Activated T-helper 2 cell treated with anti-CD3 and anti-CD28 coated beads, Interferon-gamma antibody, Interleukin-2, Interleukin-4, amounts not matched to agents 10 μg/mL and 5 μg/mL and 100 μg/mL, durations not matched to agents 14 hours and 24 hours and 36 hours (primary cell): Measurements from ENCODE around the gene CYRIA. TPM values are rescaled to one million over a fixed set of nuclear protein-coding genes. Genes with fewer than 3 reads are reported as not detected.

Experiments used
- DNase-seq: peaks from one replicate; pipeline ENCODE4 v3.0.0; 2021; ENCODE audit warnings: low spot score
- H3K27ac Mint-ChIP-seq: one replicate; pipeline ENCODE4 v1.8.0; 2021; ENCODE audit warnings: mixed read lengths
- H3K27me3 Mint-ChIP-seq: one replicate; pipeline ENCODE4 v1.8.0; 2021; ENCODE audit warnings: low read depth, mixed read lengths
- H3K36me3 Mint-ChIP-seq: one replicate; pipeline ENCODE4 v1.8.0; 2021; ENCODE audit warnings: low read depth, mixed read lengths
- H3K4me1 Mint-ChIP-seq: one replicate; pipeline ENCODE4 v1.8.0; 2021; ENCODE audit warnings: low read depth, mixed read lengths
- H3K4me3 Mint-ChIP-seq: one replicate; pipeline ENCODE4 v1.8.0; 2021; ENCODE audit warnings: low read depth, mild to moderate bottlenecking, moderate library complexity, mixed read lengths
- H3K9me3 Mint-ChIP-seq: one replicate; pipeline ENCODE4 v1.8.0; 2021; ENCODE audit warnings: mixed read lengths
- intact Hi-C: fragments of 100-400 bp; cut with micrococcal nuclease; formaldehyde crosslinking; loops from one replicate; pipeline ENCODE4 v1.15.1; 2023
- total RNA-seq: library from RNA; stranded (reverse); gene quantifications from 2 replicates; pipeline ENCODE4 v1.2.3, GENCODE V29; 2022

Gene CYRIA
- total RNA-seq, result 1.8 TPM in 2 replicates

DNA sequence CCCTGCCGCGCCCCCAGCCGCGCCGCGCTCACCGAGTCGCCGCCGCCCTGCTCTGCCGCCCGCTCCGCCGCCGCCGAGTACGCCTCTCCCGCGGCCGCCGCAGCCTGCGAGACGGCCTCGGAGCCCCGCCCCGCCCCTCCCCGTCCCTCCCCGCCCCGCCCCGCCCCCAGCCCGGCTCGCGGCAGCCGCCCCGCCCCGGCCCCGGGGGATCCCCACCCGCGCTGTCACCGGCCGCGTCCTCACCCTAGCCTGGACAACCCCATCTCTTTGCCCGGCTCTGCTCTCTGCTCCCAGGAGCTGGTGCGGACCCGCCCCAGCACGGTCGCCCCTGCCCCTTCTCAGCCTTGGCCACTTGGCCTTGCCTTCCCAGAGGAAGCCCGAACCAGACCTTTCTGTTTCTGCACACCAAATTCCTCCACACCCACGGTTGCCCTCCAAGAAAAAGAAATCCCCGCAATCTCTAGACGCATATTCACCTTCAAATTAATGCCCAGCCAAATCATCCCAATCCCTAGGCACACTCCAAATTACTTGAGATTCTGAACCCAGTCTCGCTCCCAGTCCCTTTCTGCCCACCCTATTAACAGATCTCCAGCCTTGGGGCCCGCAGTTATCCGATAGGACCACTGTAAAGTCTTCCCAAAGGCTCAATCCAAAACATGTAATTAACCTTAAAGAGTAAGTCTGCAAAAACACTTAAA, at the start of gene CYRIA:
Gene CYRIA (minus strand): TSS at position 87 of the 701 bp plus-strand sequence. CDS start 77,715 bp downstream, outside the sequence.
- Mint-ChIP-seq H3K27ac (peak within 1 kb of the TSS; percentile 86), H3K36me3 (no peaks in the 10 kb centered on the region), H3K9me3 (no peaks in the 10 kb centered on the region), H3K4me1 (peaks cover 24% of the 10 kb centered on the region), H3K4me3 (peak within 1 kb of the TSS; percentile 87), H3K27me3 (peaks cover 43% of the 10 kb centered on the region)
- intact Hi-C loops, result loop anchor here (1.0 to 5.0 kb wide), 3 partner anchors 44 to 81 kb away; no protein-coding TSS in a partner anchor
- peak; percentile 46 for DNase-seq

- intact Hi-C loops, result no loop called here
- DNase-seq, result no peak
Observed at GRCh38 chr2:16713011-16713423, 47.4 kb upstream of the CYRIA start.

GRCh38 chr2:16709769-16710168, 44.1 kb upstream of the CYRIA start:
- Mint-ChIP-seq H3K4me3 (no peak overlapping the region), H3K4me1 (peaks cover 7% of the 10 kb centered on the region), H3K27me3 (peaks cover 1% of the 10 kb centered on the region), H3K36me3 (no peaks in the 10 kb centered on the region), H3K27ac (no peak overlapping the region), H3K9me3 (no peaks in the 10 kb centered on the region)
- intact Hi-C loops, result no loop called here
- DNase-seq, result no peak

More at GRCh38 chr2:16713011-16713423, 47.4 kb upstream of the CYRIA start:
- Mint-ChIP-seq H3K36me3 (no peaks in the 10 kb centered on the region), H3K27ac (no peak overlapping the region), H3K4me3 (no peak overlapping the region), H3K4me1 (no peaks in the 10 kb centered on the region), H3K27me3 (no peaks in the 10 kb centered on the region), H3K9me3 (no peaks in the 10 kb centered on the region)

GRCh38 chr2:16708173-16708572, 42.5 kb upstream of the CYRIA start:
- no peaks in the 10 kb centered on the region for H3K9me3 Mint-ChIP-seq
- no peak for DNase-seq
- H3K27ac Mint-ChIP-seq, result no peak overlapping the region
- intact Hi-C loops, result no loop called here
- H3K4me1 Mint-ChIP-seq, result peaks cover 7% of the 10 kb centered on the region
- H3K36me3 Mint-ChIP-seq, result no peaks in the 10 kb centered on the region
- H3K27me3 Mint-ChIP-seq, result peaks cover 1% of the 10 kb centered on the region
- H3K4me3 Mint-ChIP-seq, result no peak overlapping the region

GRCh38 chr2:16707014-16707623, 41.5 kb upstream of the CYRIA start:
- H3K27me3 Mint-ChIP-seq, result peaks cover 1% of the 10 kb centered on the region
- H3K9me3 Mint-ChIP-seq, result no peaks in the 10 kb centered on the region
- H3K27ac Mint-ChIP-seq, result no peak overlapping the region
- no peak overlapping the region for H3K4me3 Mint-ChIP-seq
- peaks cover 7% of the 10 kb centered on the region for H3K4me1 Mint-ChIP-seq
- DNase-seq, result no peak
- intact Hi-C loops, result loop anchor here (2.0 kb wide), 1 partner anchor 40 kb away; no protein-coding TSS in a partner anchor
- no peaks in the 10 kb centered on the region for H3K36me3 Mint-ChIP-seq

- intact Hi-C loops, result no loop called here
- H3K9me3 Mint-ChIP-seq, result no peaks in the 10 kb centered on the region
- no peaks in the 10 kb centered on the region for H3K4me1 Mint-ChIP-seq
- peaks cover 9% of the 10 kb centered on the region for H3K27me3 Mint-ChIP-seq
- H3K4me3 Mint-ChIP-seq, result no peak overlapping the region
- DNase-seq, result no peak
- H3K27ac Mint-ChIP-seq, result no peak overlapping the region
- no peaks in the 10 kb centered on the region for H3K36me3 Mint-ChIP-seq
Observed at GRCh38 chr2:16700551-16701259, 35.1 kb upstream of the CYRIA start.

GRCh38 chr2:16693854-16694253, 28.2 kb upstream of the CYRIA start:
- no peak for DNase-seq
- Mint-ChIP-seq H3K4me1 (no peaks in the 10 kb centered on the region), H3K36me3 (no peaks in the 10 kb centered on the region), H3K9me3 (no peaks in the 10 kb centered on the region), H3K27ac (no peak overlapping the region), H3K4me3 (no peak overlapping the region), H3K27me3 (peaks cover 17% of the 10 kb centered on the region)
- intact Hi-C loops, result no loop called here

DNA sequence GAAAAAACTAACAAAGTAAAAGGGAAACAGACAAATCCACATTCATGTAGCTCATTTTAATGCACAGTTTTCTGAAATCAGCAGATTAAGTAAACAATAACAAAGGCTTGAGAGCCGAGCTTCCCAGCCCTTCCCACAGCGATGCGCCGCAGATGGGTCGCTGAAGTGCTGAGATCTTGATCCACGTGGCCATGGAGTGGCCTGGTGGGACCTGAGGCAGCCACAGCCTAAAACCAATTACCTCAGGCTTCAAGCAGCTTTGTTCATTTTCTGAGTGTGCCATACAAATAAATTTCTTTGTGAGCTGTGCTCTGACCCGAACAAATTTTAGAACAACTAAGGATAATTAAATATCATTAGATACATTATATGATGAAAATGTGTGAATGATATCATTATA, 25.6 kb upstream of the CYRIA start:
- intact Hi-C loops, result no loop called here
- H3K4me1 Mint-ChIP-seq, result no peaks in the 10 kb centered on the region
- peaks cover 18% of the 10 kb centered on the region for H3K27me3 Mint-ChIP-seq
- H3K9me3 Mint-ChIP-seq, result no peaks in the 10 kb centered on the region
- no peak overlapping the region for H3K4me3 Mint-ChIP-seq
- DNase-seq, result no peak
- H3K36me3 Mint-ChIP-seq, result no peaks in the 10 kb centered on the region
- no peak overlapping the region for H3K27ac Mint-ChIP-seq

- no peak overlapping the region for H3K27ac Mint-ChIP-seq
- intact Hi-C loops, result no loop called here
Observed at GRCh38 chr2:16687955-16688354, 22.3 kb upstream of the CYRIA start.

DNA sequence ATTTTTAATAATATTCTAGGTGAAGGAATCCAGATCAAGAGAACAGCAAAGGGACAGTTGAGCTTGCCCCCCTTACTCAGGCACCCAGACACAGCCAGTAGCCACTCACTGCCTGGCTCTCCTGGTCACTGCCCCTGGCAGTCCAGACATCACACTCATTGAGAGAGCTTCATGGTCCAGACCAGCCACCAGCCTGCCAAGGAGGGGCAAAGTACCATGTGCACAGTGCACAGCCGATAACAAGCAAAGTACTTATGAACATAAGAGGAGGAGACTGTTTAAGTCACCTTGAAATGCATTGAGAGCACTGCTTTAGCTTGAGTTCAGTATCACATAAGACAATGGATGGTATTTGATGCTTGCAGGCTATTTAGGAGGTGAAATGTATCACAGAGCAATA, 21.6 kb upstream of the CYRIA start:
- Mint-ChIP-seq H3K36me3 (no peaks in the 10 kb centered on the region), H3K27me3 (peaks cover 4% of the 10 kb centered on the region), H3K4me1 (no peaks in the 10 kb centered on the region), H3K9me3 (no peaks in the 10 kb centered on the region), H3K27ac (no peak overlapping the region), H3K4me3 (no peak overlapping the region)
- intact Hi-C loops, result no loop called here
- no peak for DNase-seq

More at GRCh38 chr2:16687955-16688354, 22.3 kb upstream of the CYRIA start:
- no peak overlapping the region for H3K4me3 Mint-ChIP-seq
- no peaks in the 10 kb centered on the region for H3K9me3 Mint-ChIP-seq
- H3K36me3 Mint-ChIP-seq, result no peaks in the 10 kb centered on the region
- H3K4me1 Mint-ChIP-seq, result no peaks in the 10 kb centered on the region
- H3K27me3 Mint-ChIP-seq, result peaks cover 9% of the 10 kb centered on the region
- DNase-seq, result no peak

DNA sequence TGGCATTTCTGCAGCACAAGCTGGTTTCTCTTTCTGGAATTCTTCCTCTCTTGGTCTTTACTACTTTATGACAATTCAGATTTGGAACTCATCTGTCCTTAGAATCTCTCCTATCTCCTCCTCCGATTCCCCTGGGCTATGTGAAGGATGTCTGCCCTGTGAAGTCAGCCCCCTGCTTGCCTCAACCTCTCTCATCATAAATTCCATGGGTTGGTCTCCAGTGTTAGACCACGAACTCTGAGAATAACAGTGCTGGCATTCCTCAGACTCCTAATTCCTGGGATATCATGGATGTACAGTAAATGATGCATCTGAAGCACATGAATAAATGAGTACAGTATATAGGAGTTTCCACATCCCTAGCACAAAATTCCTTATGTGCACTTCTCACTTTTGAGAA, 21.0 kb upstream of the CYRIA start:
- no peaks in the 10 kb centered on the region for H3K4me1 Mint-ChIP-seq
- DNase-seq, result no peak
- H3K4me3 Mint-ChIP-seq, result no peak overlapping the region
- H3K36me3 Mint-ChIP-seq, result no peaks in the 10 kb centered on the region
- intact Hi-C loops, result no loop called here
- H3K27ac Mint-ChIP-seq, result no peak overlapping the region
- no peaks in the 10 kb centered on the region for H3K9me3 Mint-ChIP-seq
- H3K27me3 Mint-ChIP-seq, result peaks cover 4% of the 10 kb centered on the region

- H3K27ac Mint-ChIP-seq, result no peak overlapping the region
- peaks cover 3% of the 10 kb centered on the region for H3K27me3 Mint-ChIP-seq
- DNase-seq, result no peak
- no peaks in the 10 kb centered on the region for H3K36me3 Mint-ChIP-seq
- no peaks in the 10 kb centered on the region for H3K9me3 Mint-ChIP-seq
- H3K4me3 Mint-ChIP-seq, result no peak overlapping the region
- H3K4me1 Mint-ChIP-seq, result no peaks in the 10 kb centered on the region
- intact Hi-C loops, result no loop called here
Observed at GRCh38 chr2:16685340-16685715, 19.7 kb upstream of the CYRIA start.
